OCI-LY1 (cell line): ENCODE results near the gene CNTNAP5.

Experiments used
- CTCF ChIP-seq: fragments of 200-600 bp; sonication (generic), shearing (Covaris generic); IDR thresholded peaks from 2 replicates; pipeline ENCODE4 v1.5.1; 2017; ENCODE audit warnings: mild to moderate bottlenecking, antibody characterized with exemption, low read length, moderate library complexity, mixed read lengths
- EZH2 ChIP-seq: fragments of 200-600 bp; sonication (generic), shearing (Covaris generic); IDR thresholded peaks from 2 replicates; pipeline ENCODE4 v1.8.0; 2017; ENCODE audit warnings: borderline replicate concordance, mixed run types, mild to moderate bottlenecking, antibody characterized with exemption, low read length, moderate library complexity, mixed read lengths

GRCh38 chr2:124309563-124310138, 284.6 kb downstream of the CNTNAP5 start:
- no peak for TF ChIP-seq EZH2
- TF ChIP-seq CTCF, result no peak
